ENCODE data around the gene VTI1A. TPM values are rescaled to one million over a fixed set of nuclear protein-coding genes. Genes with fewer than 3 reads are reported as not detected.

Gene VTI1A
- total RNA-seq, 1 donor from 2014 or later, result 20.5 TPM

DNA sequence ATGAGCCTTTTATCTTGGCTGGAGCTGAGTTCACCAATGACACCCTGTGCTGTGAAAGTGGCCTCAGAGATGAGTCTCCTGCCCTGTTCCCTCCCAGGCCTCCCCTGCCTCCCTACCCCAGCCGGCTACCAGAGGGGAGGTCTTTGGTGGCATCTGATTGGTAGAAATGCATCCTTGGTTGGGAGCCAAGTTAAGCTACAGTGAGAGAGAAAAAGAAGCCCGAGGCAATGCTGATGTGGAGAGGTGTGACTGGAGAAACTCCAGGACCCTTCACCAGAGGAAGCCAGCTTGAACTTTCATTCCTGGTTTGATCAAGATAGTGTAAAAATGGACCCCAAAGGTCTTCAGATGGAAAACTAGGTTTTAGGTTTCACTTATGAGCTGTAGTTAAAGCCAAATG lies 311.9 kb downstream of the VTI1A start:
- DNase-seq (ENCODE audit: low spot score), result no peak
- intact Hi-C loops (cut with DNase I), result no loop called here

GRCh38 chr10:112759496-112759895 lies 312.5 kb downstream of the VTI1A start:
- intact Hi-C loops (cut with DNase I), result no loop called here
- DNase-seq (ENCODE audit: low spot score), result no peak

- no peak for DNase-seq (ENCODE audit: low spot score)
- intact Hi-C loops (cut with DNase I), result no loop called here
These were observed 314.2 kb downstream of the VTI1A start for GRCh38 chr10:112761256-112761655.

DNA sequence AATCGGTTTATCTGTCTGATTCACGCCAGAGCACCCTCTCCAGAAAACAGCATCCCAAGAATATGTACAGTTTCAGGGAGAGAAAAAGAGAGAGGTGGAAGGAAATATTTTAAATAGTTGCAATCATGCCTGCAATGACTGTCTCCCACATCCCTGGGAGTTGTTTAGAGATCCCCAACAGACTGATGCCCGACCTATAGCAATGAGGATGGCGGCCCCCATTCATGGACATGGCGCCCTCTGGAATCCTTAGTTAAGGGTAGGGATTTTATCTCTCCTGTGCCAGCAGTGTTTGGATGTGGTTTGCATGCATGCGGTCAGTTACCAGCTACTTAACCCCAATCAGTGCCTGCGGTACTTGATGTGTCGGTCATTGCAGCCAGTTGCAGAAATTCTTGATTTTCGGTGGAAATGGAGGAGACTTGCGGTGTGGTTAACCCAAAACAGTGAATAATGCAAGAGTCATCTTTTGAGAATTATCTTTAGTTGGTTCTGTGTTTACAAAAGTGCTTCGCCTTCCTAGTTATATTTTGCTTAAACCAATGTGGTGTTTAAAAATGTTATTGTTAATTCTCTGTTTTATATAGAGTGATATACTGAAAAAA lies 317.0 kb downstream of the VTI1A start:
- DNase-seq (ENCODE audit: low spot score), result no peak
- intact Hi-C loops (cut with DNase I), result no loop called here

- intact Hi-C loops (cut with DNase I), result no loop called here
- no peak for DNase-seq (ENCODE audit: low spot score)
These were observed 318.8 kb downstream of the VTI1A start for GRCh38 chr10:112765717-112766235.

DNA sequence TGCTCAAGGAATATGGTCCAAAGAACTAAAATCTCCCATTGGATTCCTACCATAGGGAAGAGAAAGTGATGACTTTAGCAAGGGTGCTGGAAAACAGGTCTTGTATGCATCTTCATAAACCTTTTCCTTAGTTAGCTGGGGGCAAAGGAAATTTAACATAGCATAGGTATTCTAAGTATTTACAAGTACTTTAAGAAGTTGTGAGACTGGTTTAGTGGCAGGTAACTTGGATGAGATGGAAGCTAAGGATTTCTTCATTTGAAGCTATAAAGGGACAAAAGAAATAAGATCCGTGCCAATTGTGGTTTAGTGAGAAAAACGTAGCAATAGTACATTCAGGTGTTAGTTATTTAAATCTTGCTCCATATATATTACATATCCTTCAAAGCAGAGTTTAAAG lies 319.6 kb downstream of the VTI1A start:
- no peak for DNase-seq (ENCODE audit: low spot score)

DNA sequence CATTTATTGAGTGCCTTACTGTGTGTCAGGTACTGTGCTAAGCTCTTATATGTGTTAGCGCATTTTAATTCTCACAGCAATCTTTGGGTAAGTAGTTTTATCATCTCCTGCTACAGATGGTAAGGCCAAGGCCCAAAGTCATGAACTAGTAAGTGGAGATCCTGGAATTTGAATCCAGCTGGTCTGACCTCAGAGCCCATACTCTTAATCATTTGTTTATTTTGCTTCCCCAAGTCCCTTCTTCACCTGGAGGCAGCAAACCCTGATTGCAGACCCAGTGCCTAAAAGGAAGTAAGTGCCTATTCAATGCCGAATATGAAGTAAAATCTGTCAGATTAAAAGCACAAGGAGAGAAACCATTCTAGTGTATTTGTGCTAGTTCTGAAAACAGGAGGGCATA lies 320.1 kb downstream of the VTI1A start:
- intact Hi-C loops (cut with DNase I), result no loop called here
- no peak for DNase-seq (ENCODE audit: low spot score)

More for the DNA sequence above, 319.6 kb downstream of the VTI1A start:
- intact Hi-C loops (cut with DNase I), result no loop called here

GRCh38 chr10:112768121-112768520 lies 321.1 kb downstream of the VTI1A start:
- DNase-seq (ENCODE audit: low spot score), result no peak
- intact Hi-C loops (cut with DNase I), result no loop called here

GRCh38 chr10:112769081-112769480 lies 322.1 kb downstream of the VTI1A start:
- intact Hi-C loops (cut with DNase I), result no loop called here
- no peak for DNase-seq (ENCODE audit: low spot score)

GRCh38 chr10:112769611-112770370 lies 322.8 kb downstream of the VTI1A start:
- intact Hi-C loops (cut with DNase I), result no loop called here
- DNase-seq (ENCODE audit: low spot score), result no peak

- intact Hi-C loops (cut with DNase I), result no loop called here
- no peak for DNase-seq (ENCODE audit: low spot score)
These were observed 324.7 kb downstream of the VTI1A start for GRCh38 chr10:112771733-112772132.

DNA sequence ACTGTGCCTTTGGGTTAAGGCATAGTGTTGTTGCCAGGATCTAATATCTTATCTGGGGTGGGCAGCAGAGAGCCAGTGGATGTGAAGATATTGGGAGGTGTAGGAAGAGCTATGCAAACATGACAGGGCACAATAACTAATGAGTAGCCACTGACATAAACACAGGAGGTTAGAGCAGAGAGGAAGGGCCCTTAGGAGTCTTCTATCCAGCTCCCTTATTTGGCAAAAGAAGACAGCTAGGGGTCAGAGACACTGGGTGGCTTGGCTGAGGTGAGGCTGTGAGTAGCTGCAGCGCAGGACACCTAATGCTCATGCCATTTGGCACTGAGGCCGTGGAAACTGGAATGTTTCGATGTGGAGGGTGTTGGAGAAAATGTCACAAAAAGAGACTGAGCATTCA lies 326.8 kb downstream of the VTI1A start:
- intact Hi-C loops (cut with DNase I), result no loop called here
- DNase-seq (ENCODE audit: low spot score), result no peak

DNA sequence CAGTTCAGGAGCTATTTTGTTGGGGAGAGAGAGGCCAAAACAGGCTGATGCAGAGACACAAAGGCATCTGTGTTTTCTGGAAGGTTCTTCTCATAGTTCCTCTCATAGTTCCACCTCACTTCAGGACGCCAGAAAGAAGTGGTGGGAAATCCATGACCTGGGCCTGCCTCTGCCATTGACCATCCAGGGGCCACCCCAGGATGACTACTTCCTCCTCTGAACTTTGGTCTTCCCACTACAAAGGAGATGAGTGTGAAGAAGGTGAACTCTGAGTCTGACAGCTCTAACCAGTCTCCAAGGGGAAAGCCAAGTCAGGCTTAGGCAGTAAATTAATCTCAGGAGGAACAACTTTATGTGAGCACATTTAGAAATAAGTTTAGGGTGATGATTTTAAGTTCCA lies 327.2 kb downstream of the VTI1A start:
- intact Hi-C loops (cut with DNase I), result no loop called here

DNA sequence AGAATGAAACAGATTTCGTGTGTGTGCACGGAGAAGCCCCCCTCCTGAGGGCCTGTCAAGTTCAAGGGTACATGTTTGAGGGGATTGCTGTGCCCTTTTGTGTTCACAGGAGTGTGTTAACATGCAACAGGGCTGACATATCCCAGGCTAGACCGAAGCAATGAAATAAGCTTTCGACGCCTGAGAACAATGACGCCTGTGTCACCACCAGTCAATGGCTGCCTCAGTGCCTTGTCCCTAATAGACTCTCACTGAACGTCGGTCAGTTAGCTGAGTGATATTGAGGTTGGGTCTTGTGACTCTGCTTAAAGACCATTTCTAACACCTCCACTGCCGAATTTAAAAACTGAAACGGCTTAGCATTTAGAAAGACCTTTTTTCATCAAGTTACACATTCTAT lies 327.8 kb downstream of the VTI1A start:
- DNase-seq (ENCODE audit: low spot score), result no peak
- intact Hi-C loops (cut with DNase I), result no loop called here

More for the DNA sequence above, 327.2 kb downstream of the VTI1A start:
- DNase-seq (ENCODE audit: low spot score), result no peak

GRCh38 chr10:112775381-112775780 lies 328.4 kb downstream of the VTI1A start:
- intact Hi-C loops (cut with DNase I), result no loop called here
- no peak for DNase-seq (ENCODE audit: low spot score)

DNA sequence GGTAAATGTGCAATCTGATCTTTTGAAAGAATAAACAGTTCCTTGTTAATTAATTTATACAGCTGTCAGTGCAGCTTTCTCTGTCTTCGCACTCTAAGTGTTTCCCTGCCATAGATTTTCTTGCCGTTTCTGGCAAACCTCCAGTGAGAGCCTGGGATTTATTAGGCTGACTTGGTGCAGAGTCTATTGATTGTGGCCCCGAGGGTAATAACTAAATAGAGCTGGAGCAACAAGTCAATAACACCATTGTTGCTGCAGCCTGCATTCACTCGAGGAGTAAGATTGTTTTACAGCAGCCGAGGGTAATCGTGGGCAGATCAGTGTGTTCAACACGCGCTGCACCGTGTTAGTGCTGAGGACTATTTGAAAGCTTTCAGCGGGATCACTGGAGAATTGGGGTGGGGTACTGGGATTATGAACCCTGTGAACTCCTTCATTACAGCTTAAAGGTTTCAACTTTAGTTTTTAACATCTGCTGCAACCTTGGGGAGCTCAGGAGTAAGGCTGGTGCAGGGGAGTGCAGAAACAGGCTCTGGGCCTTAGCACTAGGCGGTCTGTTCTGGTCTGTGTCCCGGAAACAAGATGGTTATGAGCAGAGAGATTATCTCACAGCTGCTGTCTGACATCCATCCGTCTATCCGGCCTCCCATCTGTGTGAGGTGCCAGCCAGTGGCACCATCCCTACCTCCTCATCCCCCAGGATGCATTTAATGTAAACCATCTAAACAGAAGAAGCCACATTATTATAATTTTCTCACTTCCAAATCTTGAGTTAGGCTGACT lies 329.1 kb downstream of the VTI1A start:
- intact Hi-C loops (cut with DNase I), result no loop called here
- no peak for DNase-seq (ENCODE audit: low spot score)

GRCh38 chr10:112778579-112778978 lies 331.6 kb downstream of the VTI1A start:
- intact Hi-C loops (cut with DNase I), result no loop called here
- no peak for DNase-seq (ENCODE audit: low spot score)

DNA sequence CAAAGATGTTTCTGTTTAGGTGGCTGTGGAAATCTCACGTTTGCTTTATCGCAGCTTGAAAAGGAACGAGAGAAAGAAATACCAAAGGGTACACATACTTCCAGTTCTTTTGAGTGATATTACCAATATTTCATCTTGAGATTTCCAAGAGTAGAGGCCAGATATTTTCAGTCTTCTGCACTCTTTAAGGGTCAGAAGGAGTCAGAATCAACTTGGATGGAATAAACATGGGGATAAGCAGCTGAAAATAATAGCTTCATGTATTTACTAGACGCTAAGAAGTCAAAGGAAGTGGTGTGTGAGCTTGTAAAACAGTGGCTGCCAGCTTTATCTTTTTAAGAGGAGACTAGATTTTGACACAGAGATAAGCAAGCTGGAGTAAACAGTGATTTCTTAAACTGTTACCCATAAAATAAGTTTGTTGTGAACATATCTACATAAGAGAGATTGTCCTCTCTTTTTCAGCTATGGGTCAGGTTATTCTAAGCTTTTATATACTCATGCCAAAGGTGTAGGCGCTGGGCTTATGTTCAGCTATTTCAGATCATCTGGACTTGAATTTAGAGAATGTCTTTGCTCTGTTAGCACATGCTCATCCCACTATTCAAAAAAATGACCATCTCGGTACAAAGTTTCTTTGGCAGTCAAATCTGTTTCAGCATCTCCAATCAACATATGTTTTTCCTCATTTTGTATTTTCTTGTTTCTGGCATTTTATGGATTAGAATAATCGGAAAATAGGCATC lies 332.2 kb downstream of the VTI1A start:
- intact Hi-C loops (cut with DNase I), result no loop called here

DNA sequence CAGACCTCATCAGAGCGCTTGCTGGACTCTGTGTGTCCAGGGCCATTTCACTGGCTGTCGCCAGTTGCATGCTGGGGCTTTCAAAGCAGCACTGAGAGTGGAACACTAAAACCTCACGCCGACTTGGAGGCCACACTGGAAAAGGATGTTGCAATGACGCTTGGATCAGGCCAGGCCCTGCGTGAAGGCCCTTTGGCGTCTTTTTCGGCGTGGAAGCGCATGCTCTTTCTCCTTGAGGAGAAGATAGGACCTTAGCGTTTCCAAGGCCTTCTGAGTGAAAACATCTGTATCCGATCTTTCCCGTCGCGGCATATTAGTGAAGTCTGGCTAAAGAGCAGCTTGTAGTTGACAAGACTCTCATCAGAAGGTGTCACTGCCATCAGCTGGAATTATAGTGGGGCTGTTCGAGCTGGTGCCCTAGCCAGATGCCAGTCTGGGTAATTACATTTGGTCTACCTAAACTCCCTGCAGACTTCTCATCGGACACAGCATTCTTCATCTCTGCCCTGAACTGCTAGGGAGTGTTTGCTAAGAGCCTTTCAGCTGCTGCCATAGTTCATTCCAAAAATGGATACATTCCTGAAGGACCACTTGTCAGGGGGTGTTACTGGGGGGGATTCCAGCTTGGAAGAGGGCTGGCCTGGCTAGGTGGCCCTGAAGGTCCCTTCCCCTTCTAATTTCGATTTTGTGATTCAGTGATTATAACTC lies 335.3 kb downstream of the VTI1A start:
- DNase-seq (ENCODE audit: low spot score), result no peak
- intact Hi-C loops (cut with DNase I), result no loop called here

More for the DNA sequence above, 332.2 kb downstream of the VTI1A start:
- no peak for DNase-seq (ENCODE audit: low spot score)

Data from cardiac septum (tissue), 1 donor.